ENCODE results near the gene MACROD2. TPM values are rescaled to one million over a fixed set of nuclear protein-coding genes. Genes with fewer than 3 reads are reported as not detected.
A peak's percentile ranks its signal among the peaks of the same experiment; 100 is the strongest.

The MACROD2 gene
- total RNA-seq, 1 experiment from 2014 or later = 1.6 TPM

DNA sequence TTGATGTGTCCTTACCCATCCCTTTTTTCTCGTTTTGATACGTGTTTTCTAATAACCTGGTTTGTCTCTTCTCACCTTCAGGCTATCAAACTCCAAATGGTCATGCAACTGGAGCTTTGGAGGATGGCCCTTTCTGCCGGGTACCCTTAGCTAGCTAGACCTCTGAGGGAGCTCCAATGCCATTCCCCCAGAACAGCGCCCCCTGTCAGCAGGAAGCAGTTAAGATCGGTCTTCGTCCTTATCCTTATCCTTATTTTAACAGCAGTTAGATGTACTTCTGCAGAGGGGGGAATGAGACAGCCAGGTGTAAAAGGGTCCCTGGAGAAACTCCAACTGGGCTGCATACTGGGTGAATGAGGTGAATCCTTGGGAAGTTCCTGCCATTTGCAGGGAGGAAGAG lies 42.1 kb upstream of the MACROD2 start:
- H3K23me2 ChIP-seq (ENCODE audit: insufficient read length, low read depth, low read length, poor library complexity, severe bottlenecking) = no peaks in the 10 kb centered on the region
- no peaks in the 10 kb centered on the region for H3K9me3 ChIP-seq (ENCODE audit: control insufficient read depth, low read depth, low read length)
- H2BK20ac ChIP-seq (ENCODE audit: low read depth, low read length, poor library complexity, severe bottlenecking) = no peak overlapping the region
- H2BK5ac ChIP-seq (ENCODE audit: insufficient read length, low read length) = no peak overlapping the region
- WGBS (ENCODE audit: extremely low coverage, insufficient read length, low lambda C conversion rate) = no CpG with 5 or more reads among the region's 6 CpGs
- no peak overlapping the region for H3K56ac ChIP-seq (ENCODE audit: insufficient read length, low read depth, low read length)
- H3K4ac ChIP-seq (ENCODE audit: low read depth, low read length) = no peak overlapping the region
- H2BK12ac ChIP-seq (ENCODE audit: insufficient read length, low read depth, low read length) = no peak overlapping the region
- no peaks in the 10 kb centered on the region for H4K20me1 ChIP-seq (ENCODE audit: control insufficient read depth, insufficient read depth, insufficient read length)
- H2AFZ ChIP-seq (ENCODE audit: low read length) = peak overlapping the region; percentile 50
- H4K91ac ChIP-seq (ENCODE audit: insufficient read length, low read depth, low read length) = no peak overlapping the region
- peaks cover 2 to 7% of the 10 kb centered on the region in 2 experiments; a peak in 2 of 4 replicates for H3K4me1 Mint-ChIP-seq
- H2BK15ac ChIP-seq (ENCODE audit: low read depth, low read length) = no peak overlapping the region
- no peak overlapping the region for H3K14ac ChIP-seq (ENCODE audit: insufficient read depth, low read length)
- TF ChIP-seq, protein P1, sequence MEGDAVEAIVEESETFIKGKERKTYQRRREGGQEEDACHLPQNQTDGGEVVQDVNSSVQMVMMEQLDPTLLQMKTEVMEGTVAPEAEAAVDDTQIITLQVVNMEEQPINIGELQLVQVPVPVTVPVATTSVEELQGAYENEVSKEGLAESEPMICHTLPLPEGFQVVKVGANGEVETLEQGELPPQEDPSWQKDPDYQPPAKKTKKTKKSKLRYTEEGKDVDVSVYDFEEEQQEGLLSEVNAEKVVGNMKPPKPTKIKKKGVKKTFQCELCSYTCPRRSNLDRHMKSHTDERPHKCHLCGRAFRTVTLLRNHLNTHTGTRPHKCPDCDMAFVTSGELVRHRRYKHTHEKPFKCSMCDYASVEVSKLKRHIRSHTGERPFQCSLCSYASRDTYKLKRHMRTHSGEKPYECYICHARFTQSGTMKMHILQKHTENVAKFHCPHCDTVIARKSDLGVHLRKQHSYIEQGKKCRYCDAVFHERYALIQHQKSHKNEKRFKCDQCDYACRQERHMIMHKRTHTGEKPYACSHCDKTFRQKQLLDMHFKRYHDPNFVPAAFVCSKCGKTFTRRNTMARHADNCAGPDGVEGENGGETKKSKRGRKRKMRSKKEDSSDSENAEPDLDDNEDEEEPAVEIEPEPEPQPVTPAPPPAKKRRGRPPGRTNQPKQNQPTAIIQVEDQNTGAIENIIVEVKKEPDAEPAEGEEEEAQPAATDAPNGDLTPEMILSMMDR (conservative IDR thresholded peaks at IDR 0.05) = peak; percentile 75
- H3K79me2 ChIP-seq (ENCODE audit: insufficient read depth, low read length) = no peaks in the 10 kb centered on the region
- H3K4me3 Mint-ChIP-seq = no peak overlapping the region
- H3K36me3 Mint-ChIP-seq (ENCODE audit: insufficient read depth in 1 of 3, low read depth in 3 of 3) = no peaks in the 10 kb centered on the region
- no peak overlapping the region for H4K5ac ChIP-seq (ENCODE audit: insufficient read length, low read depth, low read length)
- no peaks in the 10 kb centered on the region for H3K79me1 ChIP-seq (ENCODE audit: insufficient read depth, low read depth, low read length, poor library complexity, severe bottlenecking)
- no peak overlapping the region for H3K27ac Mint-ChIP-seq
- H3K4me2 ChIP-seq (ENCODE audit: insufficient read depth, insufficient read length, low read length) = no peak overlapping the region
- H3K27ac ChIP-seq (ENCODE audit: insufficient read length, low read depth, low read length) = no peak overlapping the region
- no peak overlapping the region for H3K9ac ChIP-seq (ENCODE audit: extremely low read depth, insufficient read length, low read length)
- H4K8ac ChIP-seq (replicated peaks; ENCODE audit: insufficient read length, low read depth, low read length) = no peak overlapping the region
- no peaks in the 10 kb centered on the region for H3K9me3 Mint-ChIP-seq
- H2AK5ac ChIP-seq (ENCODE audit: insufficient read length, low read length) = no peak overlapping the region
- no peak overlapping the region for H3K23ac ChIP-seq (ENCODE audit: insufficient read length, low read depth, low read length)
- no peak overlapping the region for H2BK120ac ChIP-seq (ENCODE audit: low read depth, low read length, poor library complexity, severe bottlenecking)
- no peaks in the 10 kb centered on the region for H3K27me3 Mint-ChIP-seq (ENCODE audit: low read depth)
- no peak overlapping the region for H3T11ph ChIP-seq (ENCODE audit: low read length)
- H3K4me1 ChIP-seq (ENCODE audit: insufficient read depth, low read length) = no peaks in the 10 kb centered on the region
- no peaks in the 10 kb centered on the region for H3K27me3 ChIP-seq (ENCODE audit: insufficient read depth, low read length)
- H3K18ac ChIP-seq (ENCODE audit: insufficient read length, low read depth, low read length) = no peak overlapping the region
- peak; percentile 71 for DNase-seq

Measured in H9 (cell line).